ENCODE data around the gene RPL41.

- TF ChIP-seq CREM (IDR thresholded peaks at IDR 0.05; ENCODE audit: low read depth) (no peak), EZH2 (IDR thresholded peaks at IDR 0.05; ENCODE audit: borderline replicate concordance, low read depth, low read length) (no peak), ARNT (IDR thresholded peaks at IDR 0.05) (no peak), POLR2AphosphoS2 (IDR thresholded peaks at IDR 0.05; ENCODE audit: low read length) (no peak), USF2 (CRISPR knock-in tag; IDR thresholded peaks at IDR 0.05) (no peak), ZNF24 (IDR thresholded peaks at IDR 0.05) (no peak), SETDB1 (IDR thresholded peaks at IDR 0.05; ENCODE audit: low read length) (no peak), ZNF175 (CRISPR knock-in tag; IDR thresholded peaks at IDR 0.05; ENCODE audit: low read depth) (no peak), BCLAF1 (IDR thresholded peaks at IDR 0.05; ENCODE audit: borderline replicate concordance in 1 of 2, control insufficient read depth in 1 of 2, low read depth in 2 of 2, low read length in 1 of 2) (no peak), MAX (CRISPR knock-in tag; IDR thresholded peaks at IDR 0.05) (no peak)
Observed at GRCh38 chr12:56137853-56138571, 21.6 kb downstream of the RPL41 start.

Data from K562 (cell line).